Vagina (tissue), 2 donors: ENCODE measurements around the gene TAGAP. TPM values are rescaled to one million over a fixed set of nuclear protein-coding genes. Genes with fewer than 3 reads are reported as not detected.

ENCODE experiments used
- DNase-seq, 2 donors: peaks; one replicate each; pipeline ENCODE4 v3.0.0-alpha.2; 2017; ENCODE audit errors: extremely low spot score in 2 of 2
- H3K27ac ChIP-seq: fragments of 200-600 bp; sonication (generic); one replicate; pipeline ENCODE4 v1.5.1; 2019
- H3K27me3 ChIP-seq: fragments of 200-600 bp; sonication (generic); one replicate; pipeline ENCODE4 v1.5.1; 2019
- H3K36me3 ChIP-seq, 2 donors: fragments of 200-600 bp; sonication (generic); one replicate each; pipeline ENCODE4 v1.5.1; 2017 to 2019
- H3K4me1 ChIP-seq: fragments of 200-600 bp; sonication (generic); one replicate; pipeline ENCODE4 v1.5.1; 2019
- H3K4me3 ChIP-seq, 2 donors: fragments of 200-600 bp; sonication (generic); 1 replicate in 1 of 2; 2 replicates in 1 of 2; pipeline ENCODE4 v1.5.1; 2016 to 2019
- H3K9me3 ChIP-seq: fragments of 200-600 bp; sonication (generic); one replicate; pipeline ENCODE4 v1.5.1; 2019
- POLR2A ChIP-seq, 2 donors: fragments of 450-650 bp; IDR thresholded peaks; one replicate each; pipeline ENCODE4 v1.6.1; 2017; ENCODE audit warnings: antibody characterized with exemption in 2 of 2, mild to moderate bottlenecking in 2 of 2, moderate library complexity in 2 of 2
- POLR2AphosphoS5 ChIP-seq, 2 donors: sonication (generic); formaldehyde crosslinking; IDR thresholded peaks; one replicate each; pipeline ENCODE4 v1.9.0; 2017; ENCODE audit warnings: antibody characterized with exemption in 2 of 2, mild to moderate bottlenecking in 2 of 2, low read depth in 1 of 2; ENCODE audit not compliant: insufficient read depth in 1 of 2
- intact Hi-C: fragments of 100-400 bp; cut with DNase I; formaldehyde crosslinking; loops from one replicate; pipeline ENCODE4 v1.15.1; 2023
- total RNA-seq: library from RNA; depleted of rRNA; stranded (reverse); fragments of >200 nt; gene quantifications from one replicate; pipeline ENCODE4 v1.2.3, GENCODE V29; 2016
- TF ChIP-seq, protein P1 (sequence below), 3 experiments: fragments of 450-650 bp in 2 of 3; fragments of 200-600 bp in 1 of 3; sonication (generic) in 1 of 3; IDR thresholded peaks; one replicate each; pipeline ENCODE4 v1.5.1; 2017 to 2019; ENCODE audit warnings: antibody characterized with exemption in 3 of 3, mild to moderate bottlenecking in 2 of 3, moderate library complexity in 2 of 3

The TAGAP gene
- total RNA-seq, 1 donor from 2014 or later = 8.1 TPM

DNA sequence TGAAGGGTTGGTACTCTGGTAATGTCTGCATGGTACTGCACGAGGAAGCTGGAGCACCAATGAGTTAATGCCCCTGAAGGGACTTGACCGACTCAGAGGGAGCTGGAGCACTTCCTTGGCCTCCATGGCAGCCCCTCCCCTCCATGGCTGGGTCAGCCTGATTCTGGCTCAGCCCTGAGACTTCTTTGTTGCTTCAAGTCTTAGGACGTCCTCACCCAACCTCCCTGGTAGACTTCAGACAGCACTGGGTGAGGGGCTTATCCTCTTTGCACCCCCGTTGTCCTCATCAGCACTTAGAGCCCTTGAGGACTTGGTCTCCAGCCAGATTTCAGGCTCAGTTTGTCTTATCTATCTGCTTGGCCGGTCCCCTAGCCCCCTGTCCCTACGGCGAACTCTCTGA lies 16.4 kb upstream of the TAGAP start:
- Histone ChIP-seq H3K9me3 (no peaks in the 10 kb centered on the region), H3K4me1 (no peaks in the 10 kb centered on the region), H3K27me3 (no peaks in the 10 kb centered on the region), H3K36me3 (no peaks in the 10 kb centered on the region), H3K4me3 (no peak overlapping the region), H3K27ac (no peak overlapping the region)
- TF ChIP-seq POLR2AphosphoS5 (IDR thresholded peaks at IDR 0.05; ENCODE audit: insufficient read depth in 1 of 2, low read depth in 1 of 2) (no peak), POLR2A (IDR thresholded peaks at IDR 0.05) (no peak)
- TF ChIP-seq, protein P1, sequence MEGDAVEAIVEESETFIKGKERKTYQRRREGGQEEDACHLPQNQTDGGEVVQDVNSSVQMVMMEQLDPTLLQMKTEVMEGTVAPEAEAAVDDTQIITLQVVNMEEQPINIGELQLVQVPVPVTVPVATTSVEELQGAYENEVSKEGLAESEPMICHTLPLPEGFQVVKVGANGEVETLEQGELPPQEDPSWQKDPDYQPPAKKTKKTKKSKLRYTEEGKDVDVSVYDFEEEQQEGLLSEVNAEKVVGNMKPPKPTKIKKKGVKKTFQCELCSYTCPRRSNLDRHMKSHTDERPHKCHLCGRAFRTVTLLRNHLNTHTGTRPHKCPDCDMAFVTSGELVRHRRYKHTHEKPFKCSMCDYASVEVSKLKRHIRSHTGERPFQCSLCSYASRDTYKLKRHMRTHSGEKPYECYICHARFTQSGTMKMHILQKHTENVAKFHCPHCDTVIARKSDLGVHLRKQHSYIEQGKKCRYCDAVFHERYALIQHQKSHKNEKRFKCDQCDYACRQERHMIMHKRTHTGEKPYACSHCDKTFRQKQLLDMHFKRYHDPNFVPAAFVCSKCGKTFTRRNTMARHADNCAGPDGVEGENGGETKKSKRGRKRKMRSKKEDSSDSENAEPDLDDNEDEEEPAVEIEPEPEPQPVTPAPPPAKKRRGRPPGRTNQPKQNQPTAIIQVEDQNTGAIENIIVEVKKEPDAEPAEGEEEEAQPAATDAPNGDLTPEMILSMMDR (IDR thresholded peaks at IDR 0.05) = no peak
- DNase-seq = peak in 1 of 2 donors; percentile 65
- intact Hi-C loops = no loop called here

DNA sequence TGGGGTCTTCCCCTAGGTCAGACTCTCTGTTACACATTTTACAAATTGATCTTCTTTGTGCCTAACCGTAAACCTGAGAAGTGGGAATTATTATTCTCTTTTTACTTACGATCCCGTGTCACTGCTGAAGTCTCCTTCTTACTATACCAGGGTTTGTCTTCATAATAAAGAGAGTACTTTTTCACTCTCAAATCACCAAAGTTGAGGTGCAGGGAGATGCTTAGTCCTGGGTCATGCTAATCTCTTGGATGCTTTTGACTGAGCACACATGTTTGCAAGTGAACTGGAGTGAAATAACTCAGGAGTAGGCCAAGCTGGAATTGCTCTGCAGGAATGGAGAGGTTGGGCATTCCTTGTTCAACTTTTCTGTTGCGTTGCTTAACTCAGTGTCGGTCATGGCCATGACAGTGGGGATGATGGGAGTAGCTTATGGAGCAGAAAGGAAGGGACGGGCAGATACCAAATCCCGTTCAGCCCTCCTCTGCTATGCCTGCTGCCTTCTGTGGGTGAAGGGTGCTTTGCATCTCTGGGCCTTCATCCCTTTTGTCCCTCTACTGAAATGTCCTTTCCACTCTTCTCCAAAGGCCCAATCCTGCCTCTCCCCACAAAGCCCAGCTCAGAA lies 15.2 kb upstream of the TAGAP start:
- intact Hi-C loops = no loop called here
- H3K27me3 ChIP-seq = no peaks in the 10 kb centered on the region
- no peak overlapping the region for H3K27ac ChIP-seq
- TF ChIP-seq POLR2A (IDR thresholded peaks at IDR 0.05) = no peak
- TF ChIP-seq, protein P1 (IDR thresholded peaks at IDR 0.05) = no peak
- TF ChIP-seq POLR2AphosphoS5 (IDR thresholded peaks at IDR 0.05; ENCODE audit: insufficient read depth in 1 of 2, low read depth in 1 of 2) = no peak
- H3K4me1 ChIP-seq = no peaks in the 10 kb centered on the region
- H3K4me3 ChIP-seq = no peak overlapping the region
- H3K36me3 ChIP-seq = no peaks in the 10 kb centered on the region
- no peaks in the 10 kb centered on the region for H3K9me3 ChIP-seq
- DNase-seq = peak in 1 of 2 donors; percentile 29

GRCh38 chr6:159059141-159059540 lies 14.3 kb upstream of the TAGAP start:
- no peaks in the 10 kb centered on the region for H3K36me3 ChIP-seq
- no peaks in the 10 kb centered on the region for H3K27me3 ChIP-seq
- no peak overlapping the region for H3K4me3 ChIP-seq
- TF ChIP-seq POLR2AphosphoS5 (IDR thresholded peaks at IDR 0.05; ENCODE audit: insufficient read depth in 1 of 2, low read depth in 1 of 2) = no peak
- TF ChIP-seq, protein P1 (IDR thresholded peaks at IDR 0.05) = no peak
- no peak for TF ChIP-seq POLR2A (IDR thresholded peaks at IDR 0.05)
- H3K9me3 ChIP-seq = no peaks in the 10 kb centered on the region
- H3K27ac ChIP-seq = no peak overlapping the region
- no peaks in the 10 kb centered on the region for H3K4me1 ChIP-seq
- no peak for DNase-seq
- intact Hi-C loops = no loop called here

DNA sequence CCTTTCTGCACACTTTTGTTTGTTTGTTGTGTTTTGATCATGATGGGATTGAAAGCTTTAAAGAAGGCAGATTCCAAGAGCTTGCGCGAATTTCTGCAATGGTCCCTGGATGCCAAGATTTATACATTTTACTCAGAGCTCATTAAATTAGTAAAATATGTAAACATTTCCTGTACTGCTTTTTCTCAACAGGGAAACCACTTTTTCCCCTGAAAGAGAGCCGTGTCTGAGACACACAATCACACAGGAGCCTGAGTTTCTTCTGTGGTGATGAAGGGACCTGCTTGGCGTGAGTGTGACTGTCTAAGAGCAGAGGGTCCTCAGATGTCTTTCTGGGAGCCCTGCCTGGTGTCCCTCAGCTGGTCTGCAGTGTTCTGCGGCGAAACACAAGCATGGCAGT lies 12.1 kb upstream of the TAGAP start:
- no peak overlapping the region for H3K27ac ChIP-seq
- intact Hi-C loops = no loop called here
- no peaks in the 10 kb centered on the region for H3K36me3 ChIP-seq
- no peaks in the 10 kb centered on the region for H3K4me1 ChIP-seq
- no peaks in the 10 kb centered on the region for H3K9me3 ChIP-seq
- no peak for DNase-seq
- no peak overlapping the region for H3K4me3 ChIP-seq
- TF ChIP-seq POLR2A (IDR thresholded peaks at IDR 0.05) = no peak
- TF ChIP-seq, protein P1 (IDR thresholded peaks at IDR 0.05) = no peak
- TF ChIP-seq POLR2AphosphoS5 (IDR thresholded peaks at IDR 0.05; ENCODE audit: insufficient read depth in 1 of 2, low read depth in 1 of 2) = no peak
- H3K27me3 ChIP-seq = no peaks in the 10 kb centered on the region

DNA sequence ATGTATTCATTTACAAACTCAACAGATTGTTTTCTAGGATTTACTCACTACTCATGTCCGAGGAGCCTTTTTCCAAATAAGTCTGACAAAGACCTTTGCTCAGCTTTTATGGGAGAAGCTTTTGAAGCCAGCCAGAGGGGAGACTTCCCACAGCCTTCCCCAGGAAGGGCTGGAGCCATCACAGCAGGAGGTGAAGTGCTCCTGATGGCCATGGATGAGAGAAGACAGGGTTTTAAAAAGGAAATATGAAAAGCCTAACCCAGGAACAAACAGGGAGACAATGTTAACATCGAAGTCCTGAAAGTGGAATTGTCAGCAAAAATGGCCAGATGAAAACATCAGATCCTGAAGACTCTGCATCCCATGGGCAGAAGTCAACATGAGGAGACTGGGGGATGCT lies 11.6 kb upstream of the TAGAP start:
- no peak for DNase-seq
- no peaks in the 10 kb centered on the region for H3K36me3 ChIP-seq
- TF ChIP-seq POLR2AphosphoS5 (IDR thresholded peaks at IDR 0.05; ENCODE audit: insufficient read depth in 1 of 2, low read depth in 1 of 2) (no peak), POLR2A (IDR thresholded peaks at IDR 0.05) (no peak)
- TF ChIP-seq, protein P1 (IDR thresholded peaks at IDR 0.05) = no peak
- no peak overlapping the region for H3K27ac ChIP-seq
- no peaks in the 10 kb centered on the region for H3K9me3 ChIP-seq
- no peak overlapping the region for H3K4me3 ChIP-seq
- H3K27me3 ChIP-seq = no peaks in the 10 kb centered on the region
- no peaks in the 10 kb centered on the region for H3K4me1 ChIP-seq
- intact Hi-C loops = no loop called here
